Activated naive CD4-positive, alpha-beta T cell treated with anti-CD3 and anti-CD28 coated beads, Interleukin-2, amount 50 U/mL, for 24 hours (primary cell): ENCODE measurements around the gene HAAO.

ENCODE experiments used
- H3K27ac Mint-ChIP-seq: one replicate; pipeline ENCODE4 v1.8.0; 2021; ENCODE audit warnings: mild to moderate bottlenecking, mixed read lengths
- H3K27me3 Mint-ChIP-seq: one replicate; pipeline ENCODE4 v1.8.0; 2021; ENCODE audit warnings: mixed read lengths
- H3K36me3 Mint-ChIP-seq: one replicate; pipeline ENCODE4 v1.8.0; 2021; ENCODE audit warnings: mixed read lengths
- H3K4me1 Mint-ChIP-seq: one replicate; pipeline ENCODE4 v1.8.0; 2021; ENCODE audit warnings: mixed read lengths
- H3K4me3 Mint-ChIP-seq: one replicate; pipeline ENCODE4 v1.8.0; 2021; ENCODE audit warnings: mild to moderate bottlenecking, mixed read lengths
- H3K9me3 Mint-ChIP-seq: one replicate; pipeline ENCODE4 v1.8.0; 2021; ENCODE audit warnings: mixed read lengths

Gene HAAO

DNA sequence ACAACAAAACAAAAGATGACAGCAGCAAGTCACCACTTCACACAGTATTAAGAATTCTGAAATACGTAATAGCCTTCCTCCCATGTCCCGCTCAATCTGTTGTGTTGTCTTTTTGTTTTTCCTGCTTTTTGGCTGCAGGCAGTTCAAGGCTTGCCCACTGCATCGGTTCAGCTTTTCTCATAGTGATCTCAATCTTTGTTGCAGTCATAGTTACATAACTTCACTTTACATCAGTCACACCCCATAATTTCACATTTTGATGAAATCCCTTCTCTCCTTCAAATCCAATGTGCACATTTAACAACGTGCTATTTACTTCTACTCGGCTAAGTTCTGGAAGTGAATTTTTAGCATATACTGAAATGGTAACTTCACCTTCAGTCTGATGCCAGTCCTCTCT lies 33.8 kb upstream of the HAAO start:
- no peaks in the 10 kb centered on the region for H3K9me3 Mint-ChIP-seq
- no peaks in the 10 kb centered on the region for H3K27me3 Mint-ChIP-seq
- H3K4me3 Mint-ChIP-seq, result no peak overlapping the region
- H3K36me3 Mint-ChIP-seq, result no peaks in the 10 kb centered on the region
- no peak overlapping the region for H3K27ac Mint-ChIP-seq
- H3K4me1 Mint-ChIP-seq, result peaks cover 19% of the 10 kb centered on the region

DNA sequence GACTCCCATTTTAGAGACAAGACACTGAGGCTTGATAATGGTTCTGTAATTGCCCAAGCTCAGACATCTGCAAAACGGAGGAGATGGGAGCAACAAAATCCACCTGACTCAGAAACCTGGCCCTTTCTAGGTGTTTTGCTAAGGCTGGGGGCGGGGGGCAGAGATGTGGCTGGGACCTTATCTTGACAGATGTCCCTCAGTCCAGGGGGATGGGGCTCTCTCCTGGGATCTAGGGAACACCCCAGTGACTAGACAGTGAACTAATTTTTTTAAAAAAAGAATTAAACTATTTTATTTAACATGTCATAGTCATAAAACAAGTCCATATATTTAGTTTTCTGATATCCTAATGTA lies 32.0 kb upstream of the HAAO start:
- H3K27me3 Mint-ChIP-seq, result no peaks in the 10 kb centered on the region
- H3K4me1 Mint-ChIP-seq, result peaks cover 19% of the 10 kb centered on the region
- no peaks in the 10 kb centered on the region for H3K9me3 Mint-ChIP-seq

DNA sequence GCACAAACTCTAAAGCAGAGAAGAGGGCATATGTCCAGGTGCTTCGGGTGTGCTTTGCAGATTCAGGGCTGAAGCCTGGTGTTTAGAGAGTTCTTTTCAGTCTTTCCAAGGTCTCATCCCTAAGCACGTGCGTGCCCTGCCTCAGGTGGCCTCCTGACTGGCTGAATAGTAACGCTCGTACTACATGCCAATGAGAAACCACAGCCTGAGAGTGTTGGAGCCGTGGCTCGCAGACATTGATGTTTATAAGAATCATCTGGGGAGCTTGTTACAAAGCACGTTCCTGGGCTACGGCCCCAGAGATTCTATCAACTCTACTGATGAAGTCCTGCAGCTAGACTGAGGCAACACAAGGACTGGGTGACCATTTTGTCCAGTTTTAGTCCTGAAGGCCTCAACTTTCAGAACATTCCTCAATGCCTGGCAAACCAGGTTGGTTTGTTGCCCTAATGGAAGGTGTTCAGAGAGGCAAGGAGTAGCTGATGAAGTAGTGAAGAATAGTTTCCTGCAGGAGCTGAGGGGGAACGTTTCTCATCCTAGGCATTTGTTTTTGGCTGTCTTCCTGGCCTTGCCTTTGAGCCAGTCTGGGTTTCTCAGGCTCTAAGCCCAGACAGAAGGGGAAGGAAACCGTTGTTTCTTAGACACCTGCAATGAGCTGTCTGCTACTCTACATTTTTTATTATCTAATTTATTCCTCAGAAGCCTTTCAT lies 31.5 kb upstream of the HAAO start:
- H3K27ac Mint-ChIP-seq, result no peak overlapping the region
- no peaks in the 10 kb centered on the region for H3K36me3 Mint-ChIP-seq
- H3K4me3 Mint-ChIP-seq, result no peak overlapping the region
- peaks cover 15% of the 10 kb centered on the region for H3K4me1 Mint-ChIP-seq
- H3K9me3 Mint-ChIP-seq, result no peaks in the 10 kb centered on the region
- H3K27me3 Mint-ChIP-seq, result no peaks in the 10 kb centered on the region

More for the DNA sequence above, 32.0 kb upstream of the HAAO start:
- Mint-ChIP-seq H3K36me3 (no peaks in the 10 kb centered on the region), H3K4me3 (no peak overlapping the region), H3K27ac (no peak overlapping the region)

DNA sequence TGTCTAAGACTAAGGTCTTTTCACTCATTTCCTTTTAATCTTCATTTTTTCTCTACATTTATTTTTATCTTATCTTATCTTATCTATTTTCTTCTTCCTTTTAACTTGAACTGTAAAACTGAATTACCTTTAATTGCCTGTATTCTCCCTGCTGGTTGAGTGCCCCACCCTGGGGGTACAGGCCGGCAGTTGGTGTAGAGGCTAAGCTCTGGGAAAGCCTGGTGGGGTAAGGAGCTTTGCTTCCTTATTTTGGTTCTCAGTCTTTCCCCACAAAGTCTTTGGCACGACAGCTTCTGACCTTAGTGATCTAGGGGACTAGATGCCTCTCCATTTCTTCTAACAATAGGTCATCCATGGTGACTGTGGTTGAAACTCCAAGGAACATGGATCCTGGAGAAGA lies 26.8 kb upstream of the HAAO start:
- H3K4me1 Mint-ChIP-seq, result no peaks in the 10 kb centered on the region
- H3K4me3 Mint-ChIP-seq, result no peak overlapping the region
- H3K27ac Mint-ChIP-seq, result no peak overlapping the region
- H3K27me3 Mint-ChIP-seq, result no peaks in the 10 kb centered on the region
- no peaks in the 10 kb centered on the region for H3K9me3 Mint-ChIP-seq
- H3K36me3 Mint-ChIP-seq, result no peaks in the 10 kb centered on the region

DNA sequence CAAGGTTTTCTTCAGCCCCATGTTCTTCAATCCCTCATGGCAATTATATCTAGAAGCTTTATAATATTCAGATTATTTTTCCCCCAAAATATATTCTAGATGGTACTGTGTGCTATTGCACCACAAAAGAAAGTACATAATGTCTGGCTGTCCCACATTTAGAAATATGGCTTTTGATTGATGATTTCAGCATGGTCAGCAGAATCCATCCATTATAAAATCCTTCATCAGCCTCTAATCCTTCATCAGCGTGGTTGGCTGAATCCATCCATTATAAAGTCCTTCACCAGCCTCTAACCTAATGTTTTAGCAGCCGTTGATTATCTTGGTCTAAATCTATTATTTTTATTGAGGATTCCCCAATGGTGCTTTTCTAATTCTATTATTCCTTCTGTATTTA lies 23.3 kb upstream of the HAAO start:
- Mint-ChIP-seq H3K27me3 (no peaks in the 10 kb centered on the region), H3K9me3 (no peaks in the 10 kb centered on the region), H3K4me1 (peaks cover 9% of the 10 kb centered on the region), H3K36me3 (no peaks in the 10 kb centered on the region), H3K27ac (no peak overlapping the region), H3K4me3 (no peak overlapping the region)

DNA sequence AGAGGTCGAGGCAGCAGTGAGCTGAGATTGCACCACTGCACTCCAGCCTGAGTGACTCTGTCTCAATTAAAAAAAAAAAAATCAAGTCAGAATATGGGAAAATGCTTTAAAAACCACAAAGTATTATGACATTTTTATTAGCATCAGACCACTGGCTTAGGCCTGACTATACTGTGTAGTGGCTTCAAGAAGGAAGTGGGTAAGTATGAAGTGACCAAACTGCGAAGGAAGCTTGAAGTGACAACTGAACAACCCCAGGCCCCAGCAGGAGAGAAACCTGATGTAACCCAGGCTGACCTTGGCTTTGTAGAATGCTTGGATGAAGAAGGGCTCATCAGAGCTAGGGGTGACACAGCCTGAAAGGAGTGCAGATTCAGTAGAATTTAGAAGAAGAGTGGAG lies 21.4 kb upstream of the HAAO start:
- no peaks in the 10 kb centered on the region for H3K27me3 Mint-ChIP-seq
- no peak overlapping the region for H3K4me3 Mint-ChIP-seq
- no peak overlapping the region for H3K27ac Mint-ChIP-seq
- H3K9me3 Mint-ChIP-seq, result no peaks in the 10 kb centered on the region
- H3K4me1 Mint-ChIP-seq, result peaks cover 14% of the 10 kb centered on the region
- H3K36me3 Mint-ChIP-seq, result no peaks in the 10 kb centered on the region

DNA sequence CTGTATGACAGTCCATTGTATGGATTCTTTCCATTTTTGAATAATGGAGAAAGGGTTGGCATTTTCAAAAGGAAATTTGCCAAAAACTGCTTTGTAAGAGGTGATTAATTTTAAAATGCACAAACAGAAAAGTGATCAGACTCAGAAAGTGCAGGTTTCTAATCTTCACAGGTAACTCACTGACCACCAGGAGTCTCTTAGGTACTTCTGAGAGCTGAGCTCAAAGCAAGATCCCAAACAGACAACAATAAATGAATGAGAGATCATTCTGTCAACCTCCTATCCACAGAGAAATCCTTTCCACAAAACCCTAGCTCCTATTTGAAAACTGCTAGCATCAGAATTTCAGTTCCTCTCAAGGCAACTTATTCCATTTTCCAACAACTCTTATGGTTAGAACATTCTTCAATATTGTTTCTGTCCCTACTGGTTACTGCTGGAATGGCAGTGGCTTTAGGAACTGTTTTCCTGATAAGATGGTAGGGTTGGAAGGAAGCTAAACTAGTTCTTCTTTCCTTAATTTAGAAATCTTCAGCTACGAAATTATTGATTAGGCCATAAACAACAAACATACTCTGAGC lies 20.6 kb upstream of the HAAO start:
- peaks cover 14% of the 10 kb centered on the region for H3K4me1 Mint-ChIP-seq
- no peaks in the 10 kb centered on the region for H3K9me3 Mint-ChIP-seq
- H3K4me3 Mint-ChIP-seq, result peak overlapping the region; percentile 78
- peak overlapping the region; percentile 60 for H3K27ac Mint-ChIP-seq
- H3K27me3 Mint-ChIP-seq, result no peaks in the 10 kb centered on the region
- no peaks in the 10 kb centered on the region for H3K36me3 Mint-ChIP-seq

DNA sequence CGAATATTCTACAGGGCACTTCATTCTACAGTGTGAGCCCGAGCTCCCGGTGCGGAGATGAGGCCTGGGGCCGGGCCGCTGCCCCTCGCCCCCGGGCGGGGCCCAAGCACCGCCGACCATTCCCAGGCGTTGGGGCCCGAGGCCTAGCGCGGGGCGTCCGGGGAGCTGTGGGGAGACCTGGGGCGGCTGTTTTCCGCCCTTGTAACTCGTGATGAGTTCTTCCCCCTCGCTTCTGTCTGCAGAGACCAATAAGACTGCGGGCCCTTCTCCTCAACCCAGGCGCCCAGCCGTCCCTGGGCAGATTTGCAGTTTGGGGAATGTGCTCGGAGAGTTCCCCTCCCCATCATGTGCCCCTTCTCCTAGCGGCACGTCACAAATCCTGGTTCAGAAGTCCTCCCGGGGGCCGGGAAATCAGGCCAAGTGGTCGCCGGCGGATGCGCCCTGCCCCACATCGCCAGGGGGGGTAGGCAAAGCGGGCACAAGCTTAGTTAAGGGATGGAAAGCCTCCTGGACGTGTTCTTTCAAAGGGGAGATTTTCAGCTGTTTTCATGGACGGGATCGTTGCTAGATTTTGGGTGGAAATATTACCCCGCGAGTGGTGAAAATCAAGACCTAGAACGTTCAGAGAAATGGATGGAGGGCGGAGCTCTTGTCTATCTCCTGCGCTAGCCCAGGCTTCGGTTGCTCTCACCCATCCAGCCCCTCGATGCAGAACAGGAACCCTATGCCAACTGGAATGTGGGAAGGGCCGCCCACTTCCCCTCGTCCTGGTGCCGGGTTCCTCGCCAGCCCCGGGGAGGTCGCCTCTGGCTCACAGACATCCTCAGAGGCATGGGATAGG lies 18.8 kb upstream of the HAAO start:
- Mint-ChIP-seq H3K27me3 (no peaks in the 10 kb centered on the region), H3K9me3 (no peaks in the 10 kb centered on the region), H3K4me1 (peaks cover 14% of the 10 kb centered on the region), H3K4me3 (peak overlapping the region; percentile 92), H3K27ac (peak overlapping the region; percentile 98), H3K36me3 (no peaks in the 10 kb centered on the region)

DNA sequence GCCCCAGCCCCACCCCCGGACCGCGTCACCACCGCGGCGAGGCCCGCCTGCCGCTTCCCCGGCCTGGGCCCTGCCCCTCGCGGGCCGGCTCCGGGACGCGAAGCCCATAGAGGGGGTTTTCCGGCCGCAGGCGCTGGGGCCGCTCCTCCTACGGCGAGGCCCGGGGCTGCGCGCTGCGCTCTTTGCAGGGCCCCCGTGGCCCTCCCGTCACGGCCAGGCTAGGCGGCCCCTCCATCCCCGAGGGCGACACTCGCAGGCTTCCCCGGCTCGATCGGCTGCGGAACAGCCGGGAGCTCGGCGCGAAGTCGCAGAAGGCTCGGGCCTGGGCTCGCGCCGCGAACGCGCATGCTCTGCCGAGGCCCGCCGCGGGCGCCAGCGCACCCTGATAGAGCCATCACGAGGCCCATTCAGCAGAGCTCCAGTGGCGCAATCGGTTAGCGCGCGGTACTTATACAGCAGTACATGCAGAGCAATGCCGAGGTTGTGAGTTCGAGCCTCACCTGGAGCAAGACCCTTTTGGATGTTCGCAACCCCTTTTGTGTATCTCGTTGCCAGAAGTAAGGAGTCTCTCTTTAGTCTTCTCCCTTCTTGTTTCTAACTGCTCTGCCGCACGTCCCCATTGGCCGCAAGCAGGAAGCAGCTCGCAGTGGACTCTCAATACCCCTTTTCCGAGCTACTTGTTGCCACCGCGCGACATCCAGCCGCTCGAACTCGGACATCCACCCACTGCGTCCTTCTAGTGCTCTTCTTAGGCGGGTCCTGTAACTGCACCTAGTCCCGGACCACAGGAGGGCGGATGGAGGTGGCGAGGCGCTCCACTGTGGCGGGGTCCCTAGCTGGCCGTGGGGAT lies 18.0 kb upstream of the HAAO start:
- H3K27me3 Mint-ChIP-seq, result no peaks in the 10 kb centered on the region
- no peaks in the 10 kb centered on the region for H3K9me3 Mint-ChIP-seq
- peak overlapping the region; percentile 92 for H3K4me3 Mint-ChIP-seq
- H3K4me1 Mint-ChIP-seq, result peaks cover 14% of the 10 kb centered on the region
- peak overlapping the region; percentile 98 for H3K27ac Mint-ChIP-seq
- no peaks in the 10 kb centered on the region for H3K36me3 Mint-ChIP-seq

DNA sequence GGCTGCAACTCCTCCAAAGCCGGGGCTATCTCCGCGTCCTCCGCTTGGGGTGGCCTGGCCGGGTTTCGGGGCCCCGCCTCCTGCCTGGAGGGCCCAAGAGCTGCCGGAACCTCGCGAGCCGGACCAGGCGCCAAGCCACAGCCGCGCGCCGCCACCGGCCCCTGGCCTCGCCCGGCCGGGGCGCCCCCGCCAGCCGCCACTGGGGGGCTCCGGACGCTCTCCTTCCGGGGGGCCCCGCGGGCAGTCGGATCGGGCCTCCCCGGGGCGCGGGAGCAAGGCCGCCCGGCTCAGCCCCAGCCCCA lies 17.4 kb upstream of the HAAO start:
- Mint-ChIP-seq H3K36me3 (no peaks in the 10 kb centered on the region), H3K27me3 (no peaks in the 10 kb centered on the region), H3K4me1 (peaks cover 14% of the 10 kb centered on the region), H3K27ac (no peak overlapping the region), H3K4me3 (peak overlapping the region; percentile 84), H3K9me3 (no peaks in the 10 kb centered on the region)

DNA sequence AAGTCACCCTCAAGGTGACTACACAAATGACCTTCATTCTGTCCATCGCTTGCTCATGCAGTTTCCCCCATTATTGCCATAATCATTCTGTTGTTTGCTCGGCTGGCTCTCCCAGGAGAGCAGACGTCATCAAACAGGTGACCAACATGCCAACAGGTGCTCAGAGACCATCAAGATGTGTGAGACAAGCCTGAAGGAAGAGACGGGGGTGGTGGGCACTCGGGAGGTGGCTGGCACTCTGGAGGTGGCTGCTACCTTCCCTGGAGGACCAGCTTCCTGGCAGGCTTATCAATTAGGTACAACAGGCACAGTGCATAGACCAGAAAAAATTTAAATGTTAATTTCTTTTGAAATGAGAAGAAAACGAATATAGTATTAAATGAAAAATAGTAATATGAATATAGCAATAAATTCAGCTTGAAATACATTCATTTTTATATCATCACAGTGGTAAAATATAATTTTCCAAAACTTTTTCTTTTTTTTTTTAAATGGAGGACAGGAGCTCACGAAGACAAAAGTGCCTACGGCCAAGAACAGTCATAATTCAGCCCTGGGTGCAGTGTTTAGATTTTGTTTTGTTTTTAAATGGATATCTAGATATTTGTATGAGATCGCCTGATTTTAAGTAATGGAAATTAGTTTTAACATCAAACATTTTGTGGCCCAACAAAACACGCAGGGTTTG lies 16.9 kb upstream of the HAAO start:
- no peaks in the 10 kb centered on the region for H3K9me3 Mint-ChIP-seq
- H3K36me3 Mint-ChIP-seq, result no peaks in the 10 kb centered on the region
- H3K4me1 Mint-ChIP-seq, result peaks cover 14% of the 10 kb centered on the region
- H3K4me3 Mint-ChIP-seq, result peak overlapping the region; percentile 84
- H3K27ac Mint-ChIP-seq, result peak overlapping the region; percentile 86
- H3K27me3 Mint-ChIP-seq, result no peaks in the 10 kb centered on the region

DNA sequence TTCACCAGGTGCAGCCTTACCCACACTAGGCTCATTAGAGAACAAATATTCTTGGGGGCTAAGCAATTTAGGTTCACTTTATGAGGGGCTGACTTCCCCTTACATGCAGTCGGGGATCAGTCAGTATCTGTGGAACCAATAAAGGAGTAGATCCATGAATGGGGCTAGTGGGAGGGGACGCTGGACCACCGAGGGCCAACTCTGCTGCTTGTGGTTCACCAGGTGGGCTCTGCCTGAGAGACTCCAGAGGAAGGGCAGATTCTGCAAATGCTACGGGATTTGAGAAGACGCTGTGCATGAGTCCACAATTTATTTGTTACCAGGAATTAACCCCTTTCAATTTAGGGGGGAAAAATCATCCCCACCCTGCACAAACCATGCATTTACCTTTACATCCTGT lies 15.9 kb upstream of the HAAO start:
- H3K4me1 Mint-ChIP-seq, result peaks cover 14% of the 10 kb centered on the region
- H3K4me3 Mint-ChIP-seq, result peak overlapping the region; percentile 68
- no peaks in the 10 kb centered on the region for H3K27me3 Mint-ChIP-seq
- no peaks in the 10 kb centered on the region for H3K36me3 Mint-ChIP-seq
- no peaks in the 10 kb centered on the region for H3K9me3 Mint-ChIP-seq
- H3K27ac Mint-ChIP-seq, result no peak overlapping the region

DNA sequence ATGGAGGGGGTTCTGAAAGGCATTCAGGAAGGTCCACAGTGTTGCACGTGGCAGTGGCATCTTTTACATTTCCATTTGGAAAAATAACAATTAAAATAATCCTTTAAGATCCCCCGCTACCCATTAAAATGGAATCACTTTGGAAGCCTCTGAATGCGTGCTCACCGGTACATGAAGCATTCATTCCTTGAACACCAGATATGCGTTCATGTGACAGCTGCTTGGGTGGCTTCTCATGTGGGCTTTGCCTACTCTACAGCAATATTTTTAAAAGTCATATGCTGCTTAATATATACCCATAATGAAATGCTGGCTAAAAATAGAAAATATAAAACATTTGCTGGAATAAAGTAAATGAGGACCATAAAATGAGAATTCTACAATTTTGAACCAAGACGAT lies 14.4 kb upstream of the HAAO start:
- H3K27ac Mint-ChIP-seq, result no peak overlapping the region
- H3K4me3 Mint-ChIP-seq, result no peak overlapping the region
- H3K4me1 Mint-ChIP-seq, result peaks cover 4% of the 10 kb centered on the region
- H3K27me3 Mint-ChIP-seq, result peaks cover 2% of the 10 kb centered on the region
- no peaks in the 10 kb centered on the region for H3K36me3 Mint-ChIP-seq
- H3K9me3 Mint-ChIP-seq, result no peaks in the 10 kb centered on the region

DNA sequence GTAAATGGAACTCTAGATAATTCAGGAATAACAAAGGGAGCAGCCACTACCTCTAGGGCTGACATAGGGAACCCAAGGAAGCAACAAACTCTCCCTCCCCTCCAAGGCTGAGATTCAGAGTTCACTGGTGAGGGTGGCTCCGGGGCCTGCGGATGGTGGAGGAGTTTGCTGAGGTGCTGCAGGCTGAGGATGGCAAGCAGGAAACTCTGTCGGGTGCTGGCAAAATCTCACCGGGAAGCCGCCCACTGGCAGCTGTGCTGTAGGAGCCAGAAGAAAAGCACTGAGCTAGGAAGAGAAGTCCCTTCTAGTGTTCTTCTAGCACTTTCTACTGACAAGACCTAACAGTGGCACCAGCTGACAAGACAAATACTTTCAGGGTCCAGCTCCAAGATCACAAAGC lies 12.5 kb upstream of the HAAO start:
- no peak overlapping the region for H3K27ac Mint-ChIP-seq
- H3K4me1 Mint-ChIP-seq, result peaks cover 13% of the 10 kb centered on the region
- H3K27me3 Mint-ChIP-seq, result peaks cover 2% of the 10 kb centered on the region
- no peaks in the 10 kb centered on the region for H3K36me3 Mint-ChIP-seq
- H3K4me3 Mint-ChIP-seq, result no peak overlapping the region
- no peaks in the 10 kb centered on the region for H3K9me3 Mint-ChIP-seq

DNA sequence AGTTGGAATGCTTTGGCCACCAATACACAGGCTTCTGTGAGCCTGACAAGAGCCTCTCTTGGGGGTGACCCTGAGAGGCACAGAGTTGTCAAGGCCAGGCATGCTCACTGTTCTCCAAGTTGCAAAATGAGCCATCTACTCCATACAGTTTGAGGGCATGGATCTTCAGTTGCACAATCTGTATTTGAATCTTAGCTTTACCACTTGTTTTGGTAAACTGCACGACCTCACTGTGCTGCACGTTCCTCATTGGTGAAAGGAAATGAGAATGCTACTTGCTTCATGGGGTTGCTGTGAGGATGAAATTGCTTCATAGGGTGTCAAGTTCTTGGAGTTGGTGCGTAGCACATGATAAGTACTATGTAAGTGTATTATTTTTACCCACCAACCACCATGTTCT lies 12.0 kb upstream of the HAAO start:
- H3K27me3 Mint-ChIP-seq, result peaks cover 2% of the 10 kb centered on the region
- no peaks in the 10 kb centered on the region for H3K9me3 Mint-ChIP-seq
- H3K4me3 Mint-ChIP-seq, result no peak overlapping the region
- H3K27ac Mint-ChIP-seq, result no peak overlapping the region
- peaks cover 13% of the 10 kb centered on the region for H3K4me1 Mint-ChIP-seq
- H3K36me3 Mint-ChIP-seq, result no peaks in the 10 kb centered on the region
